ENCODE data around the gene ZNF296.
A peak's percentile ranks its signal among the peaks of the same experiment; 100 is the strongest.

ZNF296 gene

DNA sequence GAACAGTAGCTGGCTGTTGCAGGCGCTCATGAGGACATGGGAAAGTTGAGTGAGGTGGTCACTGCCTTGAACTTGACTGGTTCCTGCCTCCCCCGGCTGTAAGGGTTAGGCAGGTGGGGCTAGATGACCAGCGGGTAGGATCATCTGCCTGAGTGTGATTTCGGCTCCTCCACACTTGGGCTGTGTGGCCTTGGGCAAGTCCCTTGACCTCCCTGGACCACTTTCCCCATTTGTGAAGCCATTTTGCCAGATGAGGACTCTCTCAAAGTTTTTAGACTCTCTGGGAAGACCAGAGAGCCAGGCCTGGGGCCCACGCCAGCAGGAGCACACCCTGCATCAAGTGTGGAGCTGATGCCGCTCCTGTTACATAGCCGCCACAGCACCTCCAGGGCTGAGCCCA is 26.2 kb upstream of the ZNF296 start:
- DNase-seq: no peak

DNA sequence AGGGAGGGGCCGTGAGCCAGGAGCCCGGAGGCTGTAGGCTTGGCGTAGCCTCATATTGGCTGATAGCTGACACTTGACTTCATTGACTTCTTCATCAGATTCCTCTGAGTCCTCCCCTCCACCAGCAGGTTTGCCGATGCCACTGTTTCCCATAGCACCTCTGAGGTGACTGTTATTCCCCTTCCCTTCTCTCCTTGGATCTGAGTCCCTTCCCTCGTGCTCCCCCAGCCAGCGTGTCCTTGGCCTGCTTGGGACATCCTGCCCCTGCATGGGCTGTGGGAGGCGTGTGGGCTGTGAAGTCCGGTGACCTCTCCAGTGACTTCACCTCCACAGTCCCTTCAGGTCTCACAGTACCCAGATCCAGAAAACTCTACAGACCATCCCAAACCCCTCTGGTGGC is 25.5 kb upstream of the ZNF296 start:
- no peak for DNase-seq

DNA sequence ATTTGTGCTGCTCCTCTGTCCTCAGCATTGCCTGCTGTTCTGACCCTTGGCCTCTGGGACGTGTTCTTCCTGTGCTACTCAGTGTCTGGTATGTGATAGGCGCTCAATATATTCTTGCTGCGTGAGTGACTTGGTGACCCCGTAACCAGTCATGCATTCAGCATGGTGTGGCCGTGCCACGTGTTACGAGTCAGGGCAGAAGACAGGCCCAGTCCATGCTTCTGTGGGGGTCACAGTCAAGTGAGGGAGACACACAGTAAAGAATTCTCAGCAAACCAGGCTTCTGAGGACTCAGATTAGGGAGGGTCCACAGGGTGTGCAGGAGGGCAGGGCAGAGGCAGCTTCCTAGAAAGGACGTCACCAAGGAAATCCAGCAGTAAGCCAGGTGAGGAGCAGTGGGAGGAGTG is 24.6 kb upstream of the ZNF296 start:
- no peak for DNase-seq

DNA sequence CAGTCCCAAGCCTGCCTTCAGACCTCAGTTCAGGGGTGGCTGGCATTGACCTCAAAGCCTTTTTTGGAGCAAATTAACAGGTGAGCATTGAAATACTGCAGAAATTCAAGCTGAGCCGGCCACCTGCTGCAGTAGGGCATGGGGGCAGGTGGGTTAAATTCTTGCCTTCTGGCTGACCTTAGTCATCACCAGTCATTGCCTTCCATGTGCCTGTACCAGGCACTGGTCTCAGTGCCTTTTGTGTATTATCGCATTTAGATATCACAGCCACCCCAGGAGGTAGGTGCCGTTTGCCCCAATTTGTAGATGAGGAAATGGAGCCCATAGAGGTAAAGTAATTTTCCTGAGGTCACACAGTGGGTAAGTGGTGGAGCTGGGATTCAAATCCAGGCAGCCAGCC is 23.9 kb upstream of the ZNF296 start:
- DNase-seq: no peak

DNA sequence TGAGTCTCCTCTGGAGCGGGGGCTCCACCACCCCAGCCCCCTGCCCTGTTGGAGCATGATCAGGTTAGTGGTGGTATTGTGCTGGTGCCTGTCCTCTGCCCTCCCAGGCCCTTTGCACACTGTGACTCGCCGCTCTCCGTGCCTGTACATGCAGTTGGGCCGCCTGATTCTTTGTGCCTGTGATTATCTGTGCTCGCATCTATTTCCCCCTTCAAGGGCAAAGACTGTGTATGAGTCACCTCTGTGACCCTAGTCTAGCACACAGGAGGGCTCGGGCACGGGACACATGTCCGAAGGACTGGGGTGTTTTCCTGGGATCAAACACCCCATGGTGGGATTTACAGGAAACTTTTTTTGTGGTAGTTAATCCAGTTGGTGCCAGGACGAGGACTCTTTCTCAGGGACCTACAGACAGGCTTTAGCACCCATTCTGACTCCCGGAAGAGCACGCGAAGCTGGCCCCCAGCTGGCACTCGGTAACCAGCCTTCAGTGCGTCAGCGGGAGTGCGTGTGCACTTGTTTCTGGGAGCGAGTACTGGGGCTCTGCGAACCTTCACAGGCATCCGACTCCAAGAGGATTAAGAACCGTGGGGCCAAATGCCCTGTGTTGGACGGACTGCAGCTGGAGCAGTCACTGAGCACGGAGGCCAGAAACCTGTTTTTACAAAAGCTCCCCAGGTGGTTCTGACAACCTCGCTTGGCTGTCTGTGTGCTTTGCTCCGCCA is 23.4 kb upstream of the ZNF296 start:
- no peak for DNase-seq

DNA sequence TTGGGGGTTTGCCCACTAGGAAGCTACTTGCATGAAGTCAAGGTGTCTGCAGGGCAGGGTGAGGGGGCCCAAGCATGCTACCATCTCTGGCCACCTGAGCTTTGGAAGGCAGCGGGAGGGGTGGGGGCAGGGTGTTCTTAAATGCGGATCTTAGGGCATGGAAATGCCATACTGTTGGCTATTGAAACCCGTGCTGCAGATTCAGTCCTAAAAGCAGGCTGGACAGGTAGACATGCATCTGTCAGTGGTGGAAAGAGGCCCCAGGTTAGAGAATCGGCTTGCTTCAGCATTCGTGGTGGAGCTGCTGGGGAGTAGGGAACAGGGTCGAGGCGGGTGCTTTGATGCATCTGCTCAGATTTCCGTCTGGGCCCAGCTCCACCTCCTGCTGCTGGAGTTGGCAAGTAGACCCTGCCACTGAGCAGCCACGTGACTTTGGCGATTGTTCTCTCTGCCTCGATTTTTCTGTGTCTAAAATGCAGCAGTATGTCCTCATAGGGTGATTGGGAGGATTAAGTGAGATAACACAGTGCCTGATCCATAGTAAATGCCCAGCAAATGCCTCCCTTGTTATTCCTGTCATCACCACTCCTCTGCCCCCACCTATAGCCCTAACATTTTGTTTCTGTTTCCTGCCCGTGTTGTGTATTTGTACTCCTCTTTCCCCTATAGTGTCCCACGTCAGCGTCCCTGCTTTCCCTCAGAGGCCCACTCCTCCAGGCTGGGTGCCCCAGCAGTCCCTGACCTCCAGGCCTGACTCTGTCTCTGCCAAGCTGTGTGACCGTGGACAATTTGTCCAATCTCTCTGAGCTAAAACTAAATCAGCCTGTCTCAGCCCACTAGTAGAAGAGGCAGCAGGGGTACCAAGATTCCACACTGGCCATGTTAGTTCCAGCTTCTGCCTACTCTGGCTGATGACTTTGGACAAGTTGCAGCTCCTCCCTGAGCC is 22.5 kb upstream of the ZNF296 start:
- no peak for DNase-seq

DNA sequence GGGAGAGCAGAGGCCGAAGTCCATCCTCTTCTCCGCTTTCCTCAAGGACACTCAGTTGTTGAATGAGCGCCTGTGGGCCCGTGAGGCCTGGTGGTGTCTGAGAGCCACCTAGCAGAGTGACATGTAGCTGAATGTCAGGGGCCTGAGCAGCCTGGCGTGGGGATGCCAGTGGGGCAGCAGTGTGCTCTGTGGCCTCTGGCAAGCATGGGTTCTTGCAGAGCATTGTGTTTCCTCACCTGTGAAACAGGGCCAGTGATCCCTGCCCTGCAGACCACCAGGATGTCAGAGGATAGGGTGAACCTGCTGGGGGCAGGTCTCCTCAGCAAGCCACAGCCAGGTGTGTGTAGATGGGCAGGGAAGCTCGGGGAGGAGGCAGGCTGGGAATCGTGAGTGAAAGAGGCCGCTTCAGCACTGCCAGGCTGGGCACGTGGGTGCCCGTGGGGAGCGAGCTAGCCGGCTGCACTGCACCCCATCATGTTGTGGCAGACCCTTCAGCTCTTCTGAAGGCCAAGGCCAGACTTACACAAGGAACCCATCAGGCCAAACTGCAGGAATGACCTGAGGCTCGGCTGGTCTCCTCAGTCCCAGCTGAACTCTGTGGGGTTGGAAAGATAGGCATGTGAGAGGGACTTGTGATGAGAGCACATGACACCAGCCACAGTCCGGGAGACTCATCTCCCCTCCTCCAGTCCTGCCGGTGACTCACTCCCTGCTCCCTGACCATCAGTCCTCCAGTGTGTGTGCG is 21.7 kb upstream of the ZNF296 start:
- no peak for DNase-seq

DNA sequence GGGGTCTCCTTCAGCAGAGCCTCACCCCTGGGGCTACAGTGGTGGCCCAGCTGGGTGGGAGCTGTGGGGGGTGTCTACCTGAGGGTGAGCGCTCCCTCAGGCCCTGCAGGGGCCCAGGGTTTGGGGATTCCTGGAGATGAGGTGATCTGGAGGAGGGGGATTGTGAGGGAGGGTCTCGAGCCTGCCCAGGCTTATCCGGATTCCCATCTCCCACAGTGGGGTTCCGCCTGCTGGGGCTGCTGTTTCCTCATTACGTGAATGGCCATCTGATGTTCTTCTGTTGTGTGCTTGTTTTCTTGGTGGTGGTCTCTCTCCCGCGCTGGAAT is 21.1 kb upstream of the ZNF296 start:
- no peak for DNase-seq

DNA sequence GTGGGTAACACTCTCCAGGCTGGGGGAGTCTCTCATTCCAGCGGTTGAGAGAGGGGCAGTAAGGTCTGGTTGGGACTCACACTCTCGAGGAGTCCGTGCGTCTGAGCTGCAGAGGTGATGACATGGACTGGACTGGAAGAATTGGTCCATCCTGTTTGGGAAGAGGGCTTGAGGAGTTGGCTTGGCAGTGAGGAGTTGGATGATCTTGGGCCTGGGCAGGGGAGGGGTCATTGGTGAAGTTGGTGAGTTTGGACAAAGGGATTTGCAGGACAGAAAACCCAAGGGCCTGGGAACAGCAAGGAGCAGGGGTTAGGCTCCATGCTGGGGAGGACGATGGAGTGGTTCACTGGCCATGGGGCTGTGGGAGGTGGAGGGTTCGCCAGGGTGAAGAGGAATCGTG is 20.4 kb upstream of the ZNF296 start:
- no peak for DNase-seq

DNA sequence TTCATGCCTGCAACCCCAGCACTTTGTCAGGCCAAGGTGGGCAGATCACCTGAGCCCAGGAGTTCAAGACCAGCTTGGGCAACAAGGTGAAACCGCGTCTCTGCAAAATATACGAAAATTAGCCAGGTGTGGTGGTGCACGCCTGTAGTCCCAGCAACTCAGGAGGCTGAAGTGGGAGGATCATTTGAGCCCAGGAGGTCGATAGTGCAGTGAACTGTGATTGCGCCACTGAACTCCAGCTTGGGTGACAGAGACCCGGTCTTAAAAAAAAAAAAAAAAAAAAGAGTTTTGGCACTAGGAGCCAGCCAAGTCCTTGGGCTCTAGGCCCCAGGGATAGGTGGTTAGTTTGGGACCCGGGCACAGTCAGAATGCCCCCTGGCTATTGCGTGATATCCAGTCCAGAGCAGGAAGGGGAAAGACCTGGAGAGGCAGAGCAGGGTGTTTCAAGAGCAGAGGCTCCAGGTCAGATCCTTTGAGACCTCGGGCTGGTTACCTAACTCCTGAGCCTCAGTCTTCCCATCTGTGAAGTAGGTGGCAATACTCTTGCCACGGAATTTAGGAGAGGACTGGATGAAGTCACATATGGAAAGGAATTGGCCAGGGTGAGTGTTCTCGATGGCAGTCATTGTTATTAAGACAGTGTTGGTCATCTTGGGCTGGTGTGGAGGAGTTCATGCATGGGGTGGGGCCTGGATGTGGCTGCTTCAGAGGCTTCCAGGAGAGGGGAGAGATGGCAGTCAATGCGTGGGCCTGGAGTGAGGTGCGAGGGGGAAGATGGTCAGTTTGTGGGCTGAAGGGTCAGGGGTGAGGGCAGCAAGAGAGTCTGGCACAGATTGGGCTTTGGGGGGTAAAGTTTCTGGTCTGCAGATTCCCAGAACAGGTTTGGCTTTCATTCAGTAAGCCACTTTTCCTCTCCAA is 19.5 kb upstream of the ZNF296 start:
- DNase-seq: no peak

DNA sequence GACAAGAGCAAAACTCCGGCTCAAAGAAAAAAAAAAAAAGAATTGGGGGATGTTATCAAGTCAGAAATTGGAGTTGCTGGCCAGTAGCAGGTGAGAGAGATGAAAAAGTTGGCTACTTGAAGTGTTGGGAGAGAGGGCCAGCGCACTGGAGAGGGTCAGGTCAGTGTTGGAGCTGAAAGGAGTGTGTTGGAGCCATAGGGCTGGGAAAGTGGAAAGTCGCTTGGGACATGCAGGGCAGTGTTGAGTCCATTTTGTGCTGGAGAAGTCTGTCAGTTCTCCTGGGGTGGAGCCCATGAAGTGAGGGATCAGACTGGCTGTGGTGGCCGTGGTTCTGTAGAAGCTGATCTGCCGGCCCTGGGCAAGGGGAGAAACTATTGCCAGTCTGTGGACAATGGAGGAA is 18.4 kb upstream of the ZNF296 start:
- no peak for DNase-seq

DNA sequence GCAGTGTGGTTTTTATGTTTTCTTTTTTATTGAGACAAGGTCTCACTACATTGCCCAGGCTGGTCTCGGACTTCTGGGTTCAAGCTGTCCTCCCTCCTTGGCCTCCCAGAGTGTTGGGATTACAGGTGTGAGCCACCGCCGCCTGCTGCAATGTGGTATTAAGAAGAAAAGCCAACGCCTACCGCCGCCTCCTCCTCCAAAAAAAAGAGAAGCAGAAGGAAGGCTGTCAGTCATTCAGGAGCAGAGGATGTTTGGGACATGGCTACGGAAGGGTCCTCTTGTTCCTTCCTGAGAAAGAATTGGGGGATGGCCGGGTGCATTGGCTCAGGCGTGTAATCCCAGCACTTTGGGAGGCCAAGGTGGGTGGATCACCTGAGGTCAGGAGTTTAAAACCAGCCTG is 17.9 kb upstream of the ZNF296 start:
- DNase-seq: no peak

DNA sequence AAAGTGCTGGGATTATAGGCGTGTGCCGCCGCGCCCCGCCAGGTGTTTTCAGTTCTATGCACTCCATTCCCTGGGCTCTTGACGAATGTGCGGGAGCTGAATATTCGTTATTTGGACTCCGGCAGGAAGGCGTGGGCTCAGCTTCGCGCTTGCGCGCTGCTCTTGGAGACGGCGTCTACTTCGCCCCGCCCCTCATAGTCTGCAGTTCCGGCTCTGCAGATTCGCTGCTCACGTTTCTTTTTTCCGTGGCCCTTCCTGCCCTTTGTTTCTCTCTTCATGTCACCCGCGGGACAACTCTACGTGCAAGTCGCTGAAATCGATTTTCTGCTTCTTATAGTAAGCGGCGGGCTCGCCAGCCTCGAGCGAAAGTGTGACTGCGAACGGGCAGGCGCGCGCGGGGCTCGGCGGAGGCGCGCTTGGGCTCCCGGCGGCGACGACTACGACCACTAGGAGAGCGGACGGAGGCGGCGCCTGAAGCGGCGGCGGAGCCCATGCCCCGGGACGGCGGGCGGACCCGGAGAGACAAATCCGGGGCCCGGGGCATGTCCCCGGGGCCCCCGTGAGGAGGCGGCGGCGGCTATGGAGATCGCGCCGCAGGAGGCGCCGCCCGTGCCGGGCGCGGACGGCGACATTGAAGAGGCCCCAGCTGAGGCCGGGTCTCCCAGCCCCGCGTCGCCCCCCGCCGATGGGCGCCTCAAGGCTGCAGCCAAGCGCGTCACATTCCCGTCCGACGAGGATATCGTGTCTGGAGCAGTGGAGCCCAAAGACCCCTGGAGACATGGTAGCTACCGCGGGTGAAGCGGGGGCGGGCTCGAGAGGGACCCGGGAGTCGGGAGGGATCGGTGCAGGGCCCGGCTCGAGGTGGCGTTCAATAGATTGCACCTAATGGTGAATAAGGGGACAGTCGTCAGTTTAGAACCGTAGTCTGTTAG is 16.7 kb upstream of the ZNF296 start, which contains the start of gene PPP1R37:
Gene PPP1R37, plus strand, starts transcription at position 433 of the 932 bp plus-strand sequence. Its CDS starts 147 bp downstream, at position 580.
- peak; percentile 92 for DNase-seq

DNA sequence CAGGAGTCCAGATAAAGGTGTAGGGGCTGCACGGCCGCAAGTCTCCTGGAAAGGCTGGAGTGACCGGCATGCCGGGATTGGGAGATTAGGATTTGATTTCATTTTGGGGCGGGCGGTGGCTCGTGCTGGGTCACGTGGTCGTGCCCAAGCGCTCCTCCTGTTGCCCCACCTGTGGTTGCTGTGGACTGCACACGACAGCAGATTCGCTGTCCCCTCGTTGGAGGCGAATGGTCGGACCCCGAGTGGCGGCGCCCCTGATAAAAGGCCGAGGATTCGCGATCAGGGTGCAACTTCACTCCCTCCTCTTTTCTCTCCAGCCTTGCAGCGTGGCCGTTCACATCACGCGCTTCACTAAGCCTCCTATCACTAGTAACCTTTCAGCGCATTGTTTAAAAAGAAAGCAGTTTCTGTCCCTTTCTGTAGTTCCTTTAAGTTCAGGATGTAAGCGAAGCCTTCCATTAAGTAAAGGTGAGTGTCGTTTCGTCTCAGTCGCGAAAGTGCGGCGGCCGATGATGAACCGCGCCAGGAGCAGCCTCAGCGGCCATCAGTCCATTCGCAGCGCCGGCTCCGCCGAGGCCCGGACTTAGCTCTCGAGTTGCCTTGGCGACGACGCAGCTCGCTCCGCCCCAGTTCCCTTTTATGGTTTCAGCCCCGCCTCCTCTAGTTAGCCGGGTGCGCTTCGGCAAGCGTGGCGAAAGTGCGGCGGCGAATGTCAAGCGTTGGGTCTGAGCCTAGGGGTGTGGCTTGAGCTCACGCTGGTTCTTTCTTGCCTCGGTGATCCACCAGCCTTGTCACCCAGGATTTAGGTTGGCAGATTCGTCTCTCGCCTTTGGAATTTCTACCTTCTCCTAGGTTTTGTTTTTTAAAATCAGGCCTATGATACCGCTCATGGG is 15.0 kb upstream of the ZNF296 start:
- peak; percentile 97 for DNase-seq

DNA sequence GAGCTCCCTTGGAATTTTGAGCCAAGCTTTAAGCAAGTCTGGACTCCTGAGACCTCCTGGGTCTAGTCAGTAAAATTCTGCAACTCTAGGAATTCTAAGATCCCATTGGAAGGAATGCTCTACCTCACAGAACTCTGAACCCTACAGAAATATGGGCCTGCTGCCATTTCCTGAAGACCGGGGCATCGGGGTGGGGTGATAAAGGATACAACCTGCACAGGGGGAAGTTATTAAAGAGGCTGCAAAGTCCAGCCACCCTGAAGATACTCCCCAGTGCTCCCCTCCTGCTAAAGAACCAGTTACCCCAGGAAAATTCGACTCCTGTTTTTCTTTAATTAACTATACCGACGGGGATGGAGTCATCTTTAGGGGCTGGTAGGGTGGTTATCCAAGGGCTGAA is 14.3 kb upstream of the ZNF296 start:
- no peak for DNase-seq

DNA sequence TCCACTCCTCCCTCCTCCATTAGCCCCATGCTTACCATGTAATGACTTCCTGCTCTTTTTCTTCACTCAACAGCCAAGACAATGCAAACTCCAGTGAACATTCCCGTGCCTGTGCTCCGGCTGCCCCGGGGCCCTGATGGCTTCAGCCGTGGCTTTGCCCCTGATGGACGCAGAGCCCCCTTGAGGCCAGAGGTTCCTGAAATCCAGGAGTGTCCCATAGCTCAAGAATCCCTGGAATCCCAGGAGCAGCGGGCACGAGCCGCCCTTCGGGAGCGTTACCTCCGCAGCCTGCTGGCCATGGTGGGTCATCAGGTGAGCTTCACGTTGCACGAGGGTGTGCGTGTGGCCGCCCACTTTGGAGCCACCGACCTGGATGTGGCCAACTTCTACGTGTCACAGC is 13.8 kb upstream of the ZNF296 start:
- no peak for DNase-seq

DNA sequence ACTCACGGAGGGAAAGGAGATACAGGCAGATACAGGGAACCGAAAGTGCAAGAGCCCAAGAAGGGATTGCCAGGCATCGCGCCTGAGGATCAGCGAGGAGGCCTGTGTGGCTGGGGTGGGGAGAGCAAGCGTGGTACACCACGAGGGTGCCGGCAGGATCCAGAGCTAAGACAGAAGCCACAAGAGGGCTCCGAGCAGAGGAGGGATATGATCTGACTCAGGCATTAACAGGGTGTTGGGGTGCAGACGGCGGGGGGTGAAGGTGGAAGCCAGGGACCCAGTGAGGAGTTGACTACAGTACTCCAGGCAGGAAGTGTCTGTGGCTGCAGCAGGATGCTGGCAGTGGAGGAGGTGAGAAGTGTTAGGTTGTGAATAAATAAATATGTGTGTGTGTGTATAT is 11.3 kb upstream of the ZNF296 start:
- peak; percentile 35 for DNase-seq

DNA sequence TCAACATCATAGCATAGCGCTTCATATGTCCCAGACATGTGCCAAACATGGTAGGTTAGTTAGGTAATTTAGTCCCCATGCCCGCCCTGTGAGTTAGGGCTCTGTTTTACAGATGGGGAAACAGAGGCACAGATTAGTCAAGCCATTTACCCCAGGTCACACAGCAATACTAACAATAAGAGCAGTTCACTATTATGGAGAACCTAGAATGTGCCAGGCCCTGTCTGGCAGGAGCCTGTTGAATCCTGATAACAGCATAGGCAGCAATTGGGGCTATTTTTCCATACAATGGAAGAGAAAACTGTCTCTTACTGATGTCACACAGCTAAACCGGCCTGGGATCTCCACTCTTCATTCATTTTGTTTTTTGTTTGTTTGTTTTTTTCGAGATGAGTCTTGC is 10.2 kb upstream of the ZNF296 start:
- DNase-seq: no peak

DNA sequence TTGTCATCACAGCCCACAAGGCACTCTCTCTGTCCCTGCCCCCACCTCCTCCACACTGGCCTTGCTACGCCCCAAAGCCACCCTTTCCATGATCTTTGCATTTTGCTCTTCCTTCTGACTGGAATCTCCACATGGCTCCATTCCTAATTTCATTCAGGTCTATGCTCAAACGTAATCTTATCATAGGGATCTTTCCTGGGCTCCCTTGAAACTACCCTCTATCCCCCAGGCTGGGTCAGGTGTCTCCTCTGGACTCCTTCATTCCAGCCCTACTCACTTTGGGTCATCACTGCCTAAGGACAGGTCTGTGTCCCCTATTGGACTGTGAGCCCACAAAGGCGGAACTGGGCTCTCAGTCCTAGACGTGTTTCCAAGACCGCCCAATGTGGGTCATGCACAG is 5.9 kb upstream of the ZNF296 start:
- no peak for DNase-seq

DNA sequence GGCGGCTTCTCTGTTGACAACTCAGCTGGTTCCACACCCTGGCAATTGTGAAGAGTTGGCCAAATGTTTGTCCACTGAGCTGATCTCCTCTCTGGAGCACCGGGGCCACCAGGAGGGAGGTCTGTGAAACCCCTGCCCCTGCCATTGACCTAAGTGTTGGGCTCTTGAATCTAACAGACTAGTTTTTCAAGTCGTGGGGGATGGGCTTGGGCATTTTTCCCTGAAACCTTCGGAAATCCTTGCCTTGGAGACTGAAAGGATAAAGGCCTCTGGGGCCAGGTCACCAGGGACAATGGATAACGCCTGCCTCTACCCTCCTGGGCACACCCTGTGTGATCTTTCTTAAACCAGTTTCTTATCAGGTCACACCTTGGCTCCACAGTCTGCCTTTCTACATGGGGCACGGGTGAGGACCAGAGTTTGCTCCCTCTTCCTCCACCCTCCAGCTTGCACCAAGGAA is 3.7 kb upstream of the ZNF296 start:
- no peak for DNase-seq

Measured in stimulated activated CD4-positive, alpha-beta T cell treated with anti-CD3 and anti-CD28 coated beads, Interleukin-1b, Interleukin-23, amount 100 ng/mL, for 48 hours (primary cell).